Stimulated activated CD8-positive, alpha-beta memory T cell treated with anti-CD3 and anti-CD28 coated beads, Interleukin-4, amount 100 ng/mL, for 24 hours (primary cell): ENCODE data around the gene CCNT2.
"Not testable (repeated sequence)": the region's sequence is repeated elsewhere in the genome, so short reads cannot be mapped to it uniquely, and the experiment has no call there.

Experiments
- DNase-seq: peaks from one replicate; pipeline ENCODE4 v3.0.0-alpha.2; 2020; ENCODE audit warnings: low read depth

The CCNT2 gene

DNA sequence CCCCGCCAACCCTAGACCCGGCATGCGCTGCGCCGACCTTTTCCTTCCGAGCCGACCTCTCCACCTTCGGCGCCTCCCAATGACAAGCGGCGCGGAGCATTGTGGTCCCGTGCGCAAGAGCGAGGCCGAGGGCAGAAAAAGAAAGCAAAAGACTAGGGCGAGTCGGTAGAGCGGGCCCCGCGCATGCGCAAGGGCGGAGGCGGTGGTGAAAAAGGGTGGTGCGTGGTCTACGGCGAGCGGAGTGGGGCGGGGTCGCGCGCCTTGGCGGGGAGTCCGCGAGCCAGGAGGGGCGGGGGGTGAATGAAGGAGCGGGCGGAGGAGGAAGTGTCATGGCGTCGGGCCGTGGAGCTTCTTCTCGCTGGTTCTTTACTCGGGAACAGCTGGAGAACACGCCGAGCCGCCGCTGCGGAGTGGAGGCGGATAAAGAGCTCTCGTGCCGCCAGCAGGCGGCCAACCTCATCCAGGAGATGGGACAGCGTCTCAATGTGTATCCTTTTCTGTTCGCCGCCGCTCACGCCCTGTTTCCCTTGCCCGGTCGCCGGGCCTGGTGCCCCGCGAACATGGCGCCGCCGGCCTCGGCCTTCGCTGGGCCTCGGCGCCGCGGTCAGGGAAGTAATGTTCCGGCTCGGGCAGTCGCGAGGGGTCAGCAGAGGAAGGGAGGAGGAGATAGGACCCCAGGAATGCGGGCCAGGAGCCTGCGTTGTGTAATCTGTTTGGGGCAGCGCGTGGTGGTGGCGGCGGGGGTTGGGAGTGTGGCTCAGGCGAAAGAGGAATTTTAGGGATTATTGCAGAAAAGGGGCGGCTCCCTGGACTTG is at the start of gene CCNT2:
Gene CCNT2 (plus strand): TSS at position 297 of the 815 bp plus-strand sequence. CDS start 33 bp downstream, at position 330.
- peak; percentile 100 for DNase-seq

DNA sequence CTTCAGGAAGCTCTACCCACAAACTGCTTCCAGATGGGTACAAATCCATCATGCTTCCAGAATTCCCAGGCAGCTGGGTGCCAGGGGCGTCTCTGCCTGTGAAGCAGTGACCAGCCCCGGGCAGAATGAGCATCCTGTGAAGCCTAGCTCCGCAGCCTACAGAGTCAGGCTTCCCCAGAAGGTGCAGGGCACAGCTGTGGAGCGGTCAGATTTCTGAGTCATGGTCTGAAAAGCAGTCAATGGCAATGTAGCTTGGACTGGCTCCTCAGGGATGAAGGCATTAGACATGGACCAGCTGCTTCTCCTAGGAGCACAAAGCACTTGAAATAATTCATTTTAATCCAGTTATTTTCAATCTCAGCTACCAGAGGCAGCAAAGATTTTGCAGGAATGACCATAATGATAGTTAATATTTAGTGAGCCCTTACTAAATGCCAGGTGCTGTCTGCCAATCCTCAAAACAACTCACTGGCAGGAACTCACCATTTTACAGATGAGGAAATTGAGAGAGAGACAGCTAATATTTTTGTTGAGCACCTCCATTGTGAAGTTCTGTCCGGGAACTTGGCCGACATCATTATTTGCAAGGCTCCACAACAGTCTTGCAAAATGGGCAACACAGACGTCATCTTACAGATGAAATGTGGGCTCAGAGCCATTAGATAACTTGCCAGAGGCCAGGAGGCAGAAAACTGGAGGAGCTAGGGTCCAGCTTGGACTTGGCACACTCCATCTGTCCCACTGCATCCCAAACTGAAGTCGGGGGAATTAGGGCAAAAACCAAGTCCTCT is 48.5 kb upstream of the CCNT2 start:
- DNase-seq: no peak

DNA sequence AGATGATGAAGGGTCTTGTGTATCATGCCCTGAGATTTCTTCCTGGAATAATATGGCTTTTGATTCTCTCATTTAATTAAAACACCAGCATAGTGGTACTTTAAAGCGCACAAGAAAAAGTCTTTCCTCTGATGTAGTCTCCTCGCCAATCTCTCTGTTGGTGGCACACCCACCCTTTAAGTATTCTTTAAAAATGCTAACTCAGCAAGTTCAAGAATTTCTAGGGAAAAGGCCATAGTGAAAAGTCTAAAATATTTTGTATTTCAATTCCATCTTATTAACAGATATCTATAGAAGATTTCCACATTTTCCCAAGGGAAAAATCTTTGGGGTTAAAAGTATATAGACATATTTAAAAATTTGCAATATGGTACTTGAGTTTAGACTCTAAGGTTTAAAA is 45.5 kb upstream of the CCNT2 start:
- DNase-seq: no peak

DNA sequence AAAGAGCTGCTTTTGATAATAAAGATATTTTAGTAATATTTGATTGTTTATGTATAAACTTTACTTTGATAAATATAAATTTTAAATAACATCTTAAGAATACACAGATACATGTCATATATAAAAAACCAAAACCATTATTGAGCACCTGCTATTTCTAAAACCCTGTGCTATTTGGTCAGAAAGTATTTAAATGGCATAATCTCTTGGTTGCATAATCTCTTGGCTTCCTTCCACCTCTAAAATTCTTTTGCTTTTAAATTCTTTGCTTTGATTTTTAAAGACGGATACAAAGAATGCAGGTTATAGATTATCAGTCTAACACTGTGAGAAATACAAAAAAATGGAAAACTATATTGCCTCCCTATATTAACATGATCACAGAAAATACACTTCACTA is 43.3 kb upstream of the CCNT2 start:
- DNase-seq: no peak

DNA sequence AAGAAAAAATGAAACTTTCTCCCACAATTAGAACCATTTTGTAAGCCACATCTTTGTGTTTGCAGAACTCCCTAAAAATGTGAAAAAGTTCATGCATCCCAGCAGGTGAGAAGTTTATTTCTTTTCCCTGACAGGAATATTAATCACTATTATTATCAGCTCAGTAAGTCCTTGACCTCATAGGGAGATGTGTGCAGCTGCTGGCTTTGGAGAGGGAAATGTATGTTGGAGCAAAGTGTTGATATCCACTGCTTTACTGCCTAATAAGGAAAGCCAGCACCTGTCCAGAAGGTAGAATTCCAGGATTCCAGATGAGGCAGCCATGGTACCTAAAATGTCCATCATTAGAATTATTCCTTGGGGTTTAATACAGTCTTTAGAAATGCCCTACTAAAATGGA is 35.8 kb upstream of the CCNT2 start:
- DNase-seq: no peak

DNA sequence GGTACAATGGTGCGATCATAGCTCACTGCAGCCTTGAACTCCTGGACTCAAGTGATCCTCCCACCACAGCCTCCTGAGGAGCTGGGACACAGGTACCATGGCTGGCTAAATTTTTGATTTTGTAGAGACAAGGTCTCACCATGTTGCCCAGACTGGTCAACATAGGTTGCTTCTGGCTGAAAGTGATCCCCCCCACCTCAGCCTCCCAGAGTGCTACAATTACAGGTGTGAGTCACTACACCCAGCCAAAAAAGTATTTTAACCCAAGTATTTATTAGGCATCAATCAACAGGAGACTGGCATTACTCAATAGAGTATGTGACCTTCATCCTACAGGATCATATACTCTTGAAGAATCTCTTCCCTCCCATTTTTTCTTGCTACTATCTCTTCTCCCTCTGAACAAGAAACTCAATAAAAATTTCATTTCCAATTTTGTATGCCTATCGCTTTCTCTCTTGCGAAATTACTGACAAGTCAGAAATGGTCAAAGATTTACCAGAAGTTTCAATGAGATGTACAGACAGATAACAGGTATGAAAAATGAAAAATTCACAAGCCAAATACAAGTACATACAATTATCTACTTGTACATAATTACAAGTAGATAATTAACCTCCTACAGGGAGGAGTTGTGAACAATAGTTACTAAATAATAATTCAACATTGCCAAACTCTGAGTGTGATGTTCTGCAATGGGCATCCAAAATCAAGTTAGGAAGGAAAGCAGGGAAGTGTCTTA is 34.9 kb upstream of the CCNT2 start:
- no peak for DNase-seq

DNA sequence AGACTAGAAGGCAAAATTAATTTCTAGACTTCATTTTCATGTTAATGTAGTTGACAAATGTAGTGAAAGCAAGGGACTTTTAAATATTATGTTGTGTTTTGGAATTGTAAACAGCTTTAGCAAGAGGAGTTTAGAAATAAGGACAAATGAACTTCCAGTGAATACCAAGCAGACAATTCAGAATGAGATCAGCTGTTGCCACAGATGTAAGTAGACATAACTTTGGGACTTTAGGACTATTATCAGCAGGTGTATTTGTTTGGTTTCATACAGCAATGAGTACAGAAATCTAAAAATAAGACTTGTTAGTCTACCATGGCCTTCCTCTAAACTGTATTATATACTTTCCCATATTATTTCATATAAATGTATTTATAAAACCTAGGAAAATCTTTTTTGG is 34.2 kb upstream of the CCNT2 start:
- DNase-seq: no peak

DNA sequence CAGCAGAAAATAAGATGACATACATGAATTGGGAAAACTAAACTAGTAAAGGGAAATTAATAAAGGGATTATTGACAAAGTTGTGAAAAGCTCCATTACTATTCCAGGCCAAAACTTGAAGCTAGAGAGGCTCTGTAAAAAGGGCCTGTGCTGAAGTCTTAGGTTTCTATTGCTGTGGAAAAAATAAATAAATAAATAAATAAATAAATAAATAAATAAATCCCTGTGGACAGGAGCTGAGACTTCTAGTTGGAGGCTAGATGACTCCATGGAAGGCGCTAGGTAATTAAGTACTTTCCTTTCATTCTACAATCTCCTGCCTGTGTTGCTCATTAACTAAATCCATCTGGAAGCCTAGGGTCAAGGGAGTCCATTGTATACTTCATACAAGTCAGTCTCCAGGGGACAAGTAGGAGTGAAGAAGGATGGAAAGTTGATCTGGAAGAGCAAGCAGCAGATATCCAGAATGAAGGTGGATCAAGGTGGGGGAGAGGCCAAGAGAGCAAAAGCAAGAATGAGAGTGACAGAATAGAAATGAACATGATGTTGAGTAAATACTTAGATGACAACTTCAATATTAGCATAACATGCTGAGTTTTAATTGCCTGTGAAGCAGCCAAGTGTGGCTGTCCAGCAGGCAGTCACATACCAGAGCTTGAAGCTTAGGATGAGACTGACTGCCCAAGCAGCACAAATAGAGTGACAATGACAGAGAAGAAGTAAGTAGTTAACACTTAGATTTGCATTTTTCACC is 26.2 kb upstream of the CCNT2 start:
- no peak for DNase-seq

DNA sequence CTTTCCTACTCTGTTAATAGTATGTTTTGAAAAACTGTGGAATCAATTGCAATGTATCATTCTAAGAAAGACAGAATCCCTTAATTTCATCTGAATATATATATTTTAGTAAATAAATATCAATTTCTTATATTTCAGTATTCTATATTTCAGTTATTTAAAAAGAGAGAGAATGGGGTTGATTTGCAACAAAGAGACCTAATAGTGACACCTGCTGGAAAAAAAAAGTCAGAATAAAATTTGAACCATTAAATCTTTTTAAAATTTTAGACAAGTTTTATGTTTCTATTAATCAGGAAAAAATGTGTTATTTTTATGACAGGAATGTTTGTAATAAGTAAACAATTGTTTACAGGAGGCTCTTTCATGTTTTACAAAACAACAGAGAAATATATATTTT is 20.7 kb upstream of the CCNT2 start:
- DNase-seq: no peak

DNA sequence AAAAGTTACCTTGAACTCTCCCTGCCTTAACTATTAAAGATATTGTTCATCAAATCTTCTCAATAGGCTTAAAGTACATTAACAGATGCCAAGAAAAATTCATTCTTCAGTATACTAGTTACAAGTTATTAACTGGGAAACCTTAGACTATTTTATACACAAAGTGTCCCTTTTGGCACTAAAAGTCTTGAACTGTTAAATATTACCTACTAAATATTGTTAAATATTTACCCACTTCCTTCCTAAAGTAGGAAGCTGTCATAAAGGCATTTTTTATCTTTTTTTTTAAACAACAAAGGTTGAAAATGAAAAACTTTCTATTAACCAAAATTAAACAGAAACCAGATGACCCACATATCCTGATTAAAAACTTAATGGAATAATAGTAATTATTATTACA is 19.4 kb upstream of the CCNT2 start:
- DNase-seq: no peak

DNA sequence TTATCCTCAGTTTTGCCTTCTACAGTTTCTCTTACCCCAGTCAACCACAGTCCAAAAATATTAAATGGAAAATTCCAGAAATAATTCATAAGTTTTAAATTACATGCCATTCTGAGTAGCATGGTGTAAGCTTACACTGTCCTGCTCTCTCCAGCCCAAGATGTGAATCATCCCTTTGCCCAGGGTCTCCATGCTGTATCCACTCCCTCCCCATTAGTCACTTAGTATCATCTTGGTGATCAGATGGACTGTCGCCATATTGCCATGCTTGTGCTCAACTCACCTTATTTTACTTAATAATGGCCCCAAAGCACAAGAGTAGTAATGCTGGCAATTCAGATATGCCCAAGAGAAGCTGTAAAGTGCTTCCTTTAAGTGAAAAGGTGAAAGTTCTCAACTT is 18.5 kb upstream of the CCNT2 start:
- DNase-seq: no peak

DNA sequence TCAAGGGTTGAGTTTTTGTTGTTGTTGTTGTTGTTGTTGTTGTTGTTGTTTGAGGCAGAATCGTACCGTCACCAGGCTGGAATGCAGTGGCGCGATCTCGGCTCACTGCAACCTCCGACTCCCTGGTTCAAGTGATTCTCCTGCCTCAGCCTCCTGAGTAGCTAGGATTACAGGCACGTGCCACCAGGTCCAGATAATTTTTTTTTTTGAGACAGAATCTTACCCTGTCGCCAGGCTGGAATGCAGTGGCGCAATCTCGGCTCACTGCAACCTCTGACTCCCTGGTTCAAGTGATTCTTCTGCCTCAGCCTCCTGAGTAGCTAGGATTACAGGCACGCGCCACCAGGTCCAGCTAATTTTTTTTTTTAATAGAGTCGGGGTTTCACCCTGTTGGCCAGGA is 14.9 kb upstream of the CCNT2 start:
- DNase-seq: not testable (repeated sequence)

DNA sequence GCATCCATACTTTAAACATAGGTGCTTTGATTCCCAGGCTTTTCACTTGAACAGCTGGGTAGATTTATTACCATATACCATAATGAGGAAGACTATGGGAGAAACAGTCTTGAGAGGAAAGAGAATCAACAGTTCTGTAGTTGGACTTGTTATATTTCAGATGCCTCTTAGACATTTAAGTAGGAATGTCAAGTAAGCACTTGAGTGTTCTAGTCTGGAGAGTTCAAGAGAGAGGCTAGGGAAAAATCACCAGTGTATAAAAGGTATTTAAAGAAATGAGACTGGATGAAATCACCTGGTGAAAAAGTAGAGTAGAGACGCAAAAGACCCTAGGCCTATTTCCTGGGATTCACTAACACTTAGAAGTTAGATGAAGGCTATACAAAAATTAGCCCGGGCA is 13.5 kb upstream of the CCNT2 start:
- no peak for DNase-seq

DNA sequence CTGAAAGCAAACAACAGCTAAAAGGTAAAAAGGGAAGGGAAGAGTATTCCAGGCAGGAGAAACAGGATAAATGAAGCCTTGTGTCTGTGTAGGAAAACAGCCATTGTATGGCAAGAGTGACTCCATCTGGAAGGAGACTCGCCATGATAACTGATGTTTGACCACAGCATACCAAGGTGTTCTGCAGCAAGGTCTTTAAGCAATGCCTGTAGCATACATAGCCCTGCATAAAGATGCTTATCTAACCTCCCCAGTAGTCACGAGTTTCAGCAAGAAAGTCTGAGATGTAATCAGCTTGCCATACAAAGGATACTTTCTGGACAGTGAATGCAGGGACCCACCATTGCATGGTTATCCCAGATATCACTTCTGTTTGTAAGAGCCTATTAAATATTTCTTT is 11.9 kb upstream of the CCNT2 start:
- no peak for DNase-seq

DNA sequence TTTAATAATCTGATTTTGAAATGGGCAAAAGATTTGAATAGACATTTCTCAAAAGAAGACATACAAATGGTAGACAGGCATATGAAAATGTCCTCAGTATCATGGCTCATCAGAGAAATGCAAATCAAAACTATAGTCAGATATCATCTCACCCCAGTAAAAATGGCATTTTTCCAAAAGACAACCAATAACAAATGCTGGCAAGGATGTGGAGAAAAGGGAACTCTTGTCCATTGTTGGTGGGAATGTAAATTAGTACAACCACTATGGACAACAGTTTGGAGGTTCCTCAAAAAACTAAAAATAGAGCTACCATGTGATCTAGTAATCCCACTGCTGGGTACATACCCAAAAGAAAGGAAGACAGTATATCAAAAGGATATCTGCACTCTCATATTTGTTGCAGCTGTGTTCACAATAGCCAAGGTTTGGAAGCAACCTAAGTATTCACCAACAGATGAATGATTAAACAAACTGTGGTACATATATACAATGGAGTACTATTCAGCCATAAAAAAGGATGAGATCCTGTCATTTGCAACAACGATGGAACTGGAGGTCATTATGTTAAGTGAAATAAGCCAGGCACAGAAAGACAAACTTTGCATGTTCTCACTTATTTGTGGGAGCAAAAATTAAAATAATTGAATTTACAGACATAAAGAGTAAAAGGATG is 11.0 kb upstream of the CCNT2 start:
- DNase-seq: not testable (repeated sequence)

DNA sequence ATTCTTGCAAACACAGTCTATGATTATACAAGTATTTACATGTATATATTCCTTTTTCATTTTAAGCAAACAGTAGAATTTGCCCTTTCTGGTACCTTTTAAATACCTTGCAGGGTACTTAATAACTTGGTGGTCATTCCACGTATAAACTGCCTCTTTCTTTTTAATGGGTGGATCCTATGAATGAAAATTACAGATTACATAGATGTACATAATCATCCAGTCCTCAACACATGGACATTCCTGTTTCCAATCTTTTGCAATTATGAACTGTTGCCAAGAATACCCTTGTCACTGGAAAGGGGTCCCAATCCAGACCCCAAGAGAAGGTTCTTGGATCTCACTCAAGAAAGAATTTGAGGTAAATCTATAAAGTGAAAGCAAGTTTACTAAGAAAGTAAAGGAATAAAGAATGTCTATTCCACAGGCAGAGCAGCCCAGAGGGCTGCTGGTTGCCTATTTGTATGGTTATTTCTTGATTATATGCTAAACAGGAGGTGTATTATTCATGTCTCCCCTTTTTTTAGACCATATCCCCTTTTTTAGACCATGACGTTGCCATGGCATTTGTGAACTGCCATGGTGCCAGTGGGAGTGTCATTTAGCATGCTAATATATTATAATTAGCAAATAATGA is 7.7 kb upstream of the CCNT2 start:
- DNase-seq: no peak

DNA sequence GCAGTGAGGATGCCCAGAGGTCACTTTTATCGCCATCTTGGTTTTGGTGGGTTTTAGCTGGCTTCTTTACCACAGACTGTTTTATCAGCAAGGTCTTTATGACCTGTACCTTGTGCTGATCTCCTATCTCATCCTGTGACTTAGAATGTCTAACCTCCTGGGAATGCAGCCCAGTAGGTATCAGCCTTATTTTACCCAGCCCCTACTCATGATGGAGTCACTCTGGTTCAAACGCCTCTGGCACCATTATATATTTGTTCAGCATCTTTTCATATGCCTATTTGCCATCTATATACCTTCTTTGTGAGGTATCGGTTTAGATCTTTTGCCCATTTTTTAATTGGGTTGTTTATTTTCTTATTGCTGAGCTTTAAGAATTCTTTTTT is 7.2 kb upstream of the CCNT2 start:
- DNase-seq: no peak

DNA sequence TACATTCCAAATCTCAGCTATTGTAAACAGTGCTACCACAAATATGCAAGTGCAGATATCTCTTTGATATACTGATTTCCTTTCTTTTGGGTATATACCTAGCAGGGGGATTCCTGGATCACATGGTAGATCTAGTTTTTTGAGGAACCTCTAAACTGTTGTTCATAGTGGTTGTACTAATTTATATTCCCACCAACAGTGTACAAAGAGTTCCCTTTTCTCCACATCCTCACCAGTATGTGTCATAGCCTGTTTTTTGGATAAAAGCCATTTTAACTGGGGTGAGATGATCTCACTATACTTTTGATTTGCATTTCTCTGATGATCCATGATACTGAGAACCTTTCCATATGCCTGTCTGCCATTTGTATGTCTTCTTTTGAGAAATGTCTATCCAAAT is 6.3 kb upstream of the CCNT2 start:
- DNase-seq: no peak

DNA sequence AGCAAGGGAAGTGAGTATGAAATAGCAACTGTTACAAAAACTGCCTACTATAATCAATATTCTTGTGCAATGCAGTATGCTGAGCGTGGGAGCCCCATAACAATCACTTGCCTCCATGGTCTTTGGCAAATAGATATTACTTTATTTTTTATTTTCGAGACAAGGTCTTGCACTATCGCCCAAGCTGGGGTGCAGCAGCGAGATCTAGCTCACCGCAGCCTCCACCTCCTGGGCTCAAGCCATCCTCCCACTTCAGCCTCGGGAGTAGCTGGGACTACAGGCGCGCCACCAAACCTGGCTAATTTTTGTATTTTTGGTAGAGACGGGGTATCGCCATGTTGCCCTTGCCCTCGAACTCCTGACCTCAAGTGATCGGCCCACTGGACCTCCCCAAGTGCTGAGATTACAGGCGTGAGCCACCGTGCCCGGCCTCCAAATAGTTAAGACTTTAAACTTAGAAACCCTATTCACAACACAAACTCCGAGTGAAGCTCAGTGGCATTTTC is 1.2 kb upstream of the CCNT2 start:
- no peak for DNase-seq

DNA sequence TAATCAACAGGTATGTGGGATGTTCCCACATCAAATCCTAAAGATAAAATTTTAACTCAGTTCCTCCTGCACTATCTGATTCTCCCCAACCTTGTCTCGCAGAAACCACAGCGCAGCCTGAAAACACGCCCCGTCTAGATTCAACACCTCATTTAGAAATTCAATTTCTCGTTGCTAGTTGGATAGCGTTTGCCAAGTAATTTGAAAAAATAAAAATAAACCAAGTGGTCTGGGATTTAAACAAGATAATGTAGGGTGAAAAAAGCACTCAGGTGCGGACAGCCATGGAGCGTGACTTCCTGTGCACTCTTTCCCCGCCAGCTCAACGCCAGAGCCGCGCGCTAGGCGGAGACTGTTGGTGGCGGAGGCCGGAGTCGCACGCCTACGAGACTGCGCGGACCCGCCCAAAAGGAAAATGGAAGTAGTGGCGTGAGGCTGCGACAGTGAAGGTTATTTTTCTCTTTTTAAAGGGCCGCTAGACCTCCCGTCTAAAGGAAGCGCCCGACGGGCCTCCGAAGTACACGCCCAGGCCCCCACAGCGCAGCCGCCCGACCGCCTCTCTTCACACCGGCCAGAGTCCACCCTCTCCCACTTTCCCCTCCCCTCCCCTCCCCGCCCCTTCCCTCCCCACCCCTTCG is 615 bp upstream of the CCNT2 start:
- peak; percentile 82 for DNase-seq
